HepG2 (cell line): ENCODE measurements around the gene BRCA1.

Source experiments
- KDM6A ChIP-seq: IDR thresholded peaks from 2 replicates; pipeline ENCODE4 v1.6.1; 2016; ENCODE audit warnings: low read depth
- POLR2AphosphoS5 ChIP-seq: IDR thresholded peaks from 2 replicates; pipeline ENCODE4 v1.6.1; 2012; ENCODE audit warnings: low read depth, low read length
- RFX3 ChIP-seq: IDR thresholded peaks from 2 replicates; pipeline ENCODE4 v1.6.1; 2016; ENCODE audit warnings: missing biosample characterization, missing genetic modification reagents

DNA sequence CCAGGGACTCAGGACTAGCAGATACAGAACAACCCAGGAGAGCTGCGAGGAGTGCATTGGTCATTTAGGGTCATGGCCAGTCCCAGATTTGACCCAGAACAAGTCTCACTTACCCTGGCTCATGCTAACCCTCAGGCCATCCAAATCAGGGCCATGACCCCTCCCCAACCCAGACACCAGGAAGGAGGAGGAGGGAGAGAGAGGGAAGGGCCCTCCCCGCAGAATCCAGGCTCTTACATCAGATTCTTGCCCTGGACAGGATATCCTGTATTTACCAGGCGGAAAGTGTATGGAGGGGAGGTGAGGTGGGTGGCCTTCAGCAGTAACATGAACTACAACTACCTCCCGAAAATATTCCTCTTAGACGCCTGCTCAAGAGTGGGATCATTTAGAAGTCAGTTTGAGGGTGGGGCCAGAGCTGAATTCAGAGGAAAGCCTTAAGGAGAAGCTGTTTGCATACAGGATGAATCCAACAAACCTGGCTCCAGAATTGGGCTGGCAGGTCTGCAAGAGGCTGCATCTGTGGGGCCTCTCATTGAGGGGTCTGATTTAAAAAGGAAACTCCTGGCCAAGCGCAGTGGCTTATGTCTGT lies 105.0 kb downstream of the BRCA1 start:
- no peak for TF ChIP-seq RFX3 (CRISPR knock-in tag)
- no peak for TF ChIP-seq POLR2AphosphoS5
- TF ChIP-seq KDM6A (CRISPR knock-in tag) = no peak
